Spleen (tissue), 11 donors: Measurements from ENCODE around the gene SNX27. TPM values are rescaled to one million over a fixed set of nuclear protein-coding genes. Genes with fewer than 3 reads are reported as not detected.

Experiments used
- DNase-seq: peaks from one replicate; pipeline ENCODE4 v3.0.0-alpha.2; 2020
- H3K27ac ChIP-seq, 8 donors: fragments of 200-600 bp; sonication (generic) in 7 of 8; 1 replicate in 4 of 8; 2 replicates in 4 of 8; pipeline versions ENCODE4 v1.5.0 to v1.8.0; 2016 to 2021; ENCODE audit warnings: inconsistent platforms in 4 of 8, mild to moderate bottlenecking in 4 of 8, moderate library complexity in 1 of 8
- H3K27me3 ChIP-seq, 7 donors: fragments of 200-600 bp; sonication (generic) in 6 of 7; replicated peaks in 1 of 7; 1 replicate in 4 of 7; 2 replicates in 3 of 7; pipeline versions ENCODE4 v1.5.0 to v1.8.0; 2016 to 2021; ENCODE audit warnings: inconsistent platforms in 3 of 7, mild to moderate bottlenecking in 1 of 7
- H3K36me3 ChIP-seq, 6 donors: fragments of 200-600 bp; sonication (generic) in 5 of 6; 1 replicate in 4 of 6; 2 replicates in 2 of 6; pipeline versions ENCODE4 v1.5.0 to v1.8.0; 2016 to 2021; ENCODE audit warnings: inconsistent platforms in 2 of 6
- H3K4me1 ChIP-seq, 6 donors: fragments of 200-600 bp; sonication (generic) in 5 of 6; 1 replicate in 3 of 6; 2 replicates in 3 of 6; pipeline versions ENCODE4 v1.5.0 to v1.8.0; 2016 to 2021; ENCODE audit warnings: inconsistent platforms in 3 of 6
- H3K4me3 ChIP-seq, 8 donors: fragments of 200-600 bp; sonication (generic) in 7 of 8; 1 replicate in 4 of 8; 2 replicates in 4 of 8; pipeline versions ENCODE4 v1.5.0 to v1.8.0; 2016 to 2021; ENCODE audit warnings: inconsistent platforms in 4 of 8, mild to moderate bottlenecking in 4 of 8, moderate library complexity in 2 of 8
- H3K9me3 ChIP-seq, 8 donors: fragments of 200-600 bp; sonication (generic) in 7 of 8; 1 replicate in 4 of 8; 2 replicates in 4 of 8; pipeline versions ENCODE4 v1.5.0 to v1.8.0; 2016 to 2021; ENCODE audit warnings: inconsistent platforms in 4 of 8
- POLR2A ChIP-seq, 3 donors: fragments of 450-650 bp; IDR thresholded peaks; one replicate each; pipeline ENCODE4 v1.5.1; 2017; ENCODE audit warnings: antibody characterized with exemption in 3 of 3, mild to moderate bottlenecking in 1 of 3
- POLR2AphosphoS5 ChIP-seq, 3 donors: sonication (generic); formaldehyde crosslinking; IDR thresholded peaks; one replicate each; pipeline ENCODE4 v1.5.1; 2017; ENCODE audit warnings: antibody characterized with exemption in 3 of 3
- WGBS, 5 donors: extraction: QIAGEN DNeasy Blood & Tissue Kit in 3 of 5; methylation state at CpG; one replicate each; pipeline versions ENCODE4 v1.1.5 to v1.1.7; 2013 to 2018; 5-methylcytosine and 5-hydroxymethylcytosine counted together
- intact Hi-C: fragments of 100-400 bp; cut with DNase I; formaldehyde crosslinking; loops from one replicate; pipeline ENCODE4 v1.15.0; 2023; ENCODE audit warnings: low total_unique reads
- polyA plus RNA-seq, 3 donors: library from polyadenylated mRNA; stranded (reverse); fragments of 200-250 nt; gene quantifications; one replicate each; pipeline ENCODE4 v1.2.1, GENCODE V29; 2013
- small RNA-seq, 4 donors: library from RNA; depleted of rRNA; stranded (forward); fragments of <200 nt; gene quantifications; one replicate each; pipeline ENCODE3, GENCODE V24; 2016
- total RNA-seq, 7 donors: library from RNA; depleted of rRNA in 3 of 7; stranded (reverse); fragments of >200 nt in 3 of 7; fragmentation: NEBNext Ultra II Directional in 4 of 7; extraction: Animal tissue kit (Norgen Biotek cat#: 25700) in 4 of 7; gene quantifications; one replicate each; pipeline versions ENCODE4 v1.1.0 to v1.2.1, GENCODE V29; 2016 to 2021
- TF ChIP-seq, protein P1 (sequence below), 11 experiments: fragments of 200-600 bp in 7 of 11; fragments of 450-650 bp in 4 of 11; sonication (generic) in 4 of 11; IDR thresholded peaks in 8 of 11; conservative IDR thresholded peaks in 3 of 11; 1 replicate in 7 of 11; 2 replicates in 4 of 11; pipeline versions ENCODE4 v1.4.0 to v1.8.0; 2016 to 2021; ENCODE audit warnings: antibody characterized with exemption in 11 of 11, inconsistent platforms in 4 of 11, mild to moderate bottlenecking in 1 of 11
- donor health status: healthy with polysubstance abuse.
- donor health status: DM: no; HTN: no; CAD: no; lungs with moderate emphysema.
- donor health status: DM: no; HTN: no; CAD: no.
- donor health status: Bipolar disorder and iron deficiency.
- donor health status: healthy.
- donor health status: DM: no; HTN: no; CAD: no.
- donor health status: DM: yes; HTN: yes; CAD: no.

The SNX27 gene
- total and polyA plus RNA-seq, 10 donors = 3.1 to 69.6 (median 48.3) TPM

DNA sequence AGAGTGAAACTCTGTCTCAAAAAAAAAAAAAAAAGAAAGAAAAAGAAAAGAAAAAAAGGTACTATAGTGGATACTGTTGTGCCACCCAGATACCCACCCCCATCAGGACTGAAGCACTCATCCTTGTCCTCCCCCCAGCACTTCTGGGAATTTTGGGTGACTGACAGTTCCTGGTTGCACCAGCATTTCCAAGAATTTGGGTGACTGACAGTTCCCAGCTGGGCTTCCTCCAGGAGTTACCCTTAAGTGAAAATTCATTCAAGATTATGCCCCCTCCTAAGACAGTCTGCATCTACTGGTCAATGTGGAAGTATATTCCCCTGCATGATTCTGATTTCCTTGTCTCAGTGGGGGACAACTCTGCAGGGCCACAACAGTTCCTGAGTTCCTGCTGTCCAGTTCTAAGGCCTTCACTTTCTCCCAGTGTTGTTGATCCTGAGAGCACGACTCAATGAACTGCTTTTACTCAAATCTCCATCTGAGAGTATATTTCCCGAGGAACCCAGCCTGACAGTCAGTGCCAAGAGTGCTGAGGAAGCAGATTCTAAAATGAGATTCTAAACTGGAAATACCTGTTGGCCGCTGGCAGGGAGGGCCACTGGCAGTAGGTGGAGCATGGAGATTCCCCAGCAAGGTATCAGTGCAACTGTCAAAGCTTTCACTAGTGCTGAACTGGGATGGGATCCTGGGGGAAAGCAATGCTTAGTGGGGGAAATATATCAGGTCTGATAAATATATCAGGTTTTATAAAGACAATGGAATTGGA is 127.9 kb downstream of the SNX27 start:
- WGBS, 5 donors = 59 to 78% (median 70%) methylated on average over 3 of the region's 3 CpGs
- Histone ChIP-seq H3K36me3 (no peaks in the 10 kb centered on the region), H3K27me3 (no peaks in the 10 kb centered on the region), H3K9me3 (peaks cover 0 to 24% (median 16%) of the 10 kb centered on the region in 8 donors), H3K4me3 (no peak overlapping the region), H3K4me1 (peaks cover 0 to 3% (median 0%) of the 10 kb centered on the region in 6 donors), H3K27ac (no peak overlapping the region)
- DNase-seq = no peak
- intact Hi-C loops = loop anchor here (5.0 to 10.0 kb wide), 2 partner anchors 147 to 295 kb away; no protein-coding TSS in a partner anchor
- TF ChIP-seq POLR2AphosphoS5 (IDR thresholded peaks at IDR 0.05) (no peak), POLR2A (IDR thresholded peaks at IDR 0.05) (no peak)
- TF ChIP-seq, protein P1, sequence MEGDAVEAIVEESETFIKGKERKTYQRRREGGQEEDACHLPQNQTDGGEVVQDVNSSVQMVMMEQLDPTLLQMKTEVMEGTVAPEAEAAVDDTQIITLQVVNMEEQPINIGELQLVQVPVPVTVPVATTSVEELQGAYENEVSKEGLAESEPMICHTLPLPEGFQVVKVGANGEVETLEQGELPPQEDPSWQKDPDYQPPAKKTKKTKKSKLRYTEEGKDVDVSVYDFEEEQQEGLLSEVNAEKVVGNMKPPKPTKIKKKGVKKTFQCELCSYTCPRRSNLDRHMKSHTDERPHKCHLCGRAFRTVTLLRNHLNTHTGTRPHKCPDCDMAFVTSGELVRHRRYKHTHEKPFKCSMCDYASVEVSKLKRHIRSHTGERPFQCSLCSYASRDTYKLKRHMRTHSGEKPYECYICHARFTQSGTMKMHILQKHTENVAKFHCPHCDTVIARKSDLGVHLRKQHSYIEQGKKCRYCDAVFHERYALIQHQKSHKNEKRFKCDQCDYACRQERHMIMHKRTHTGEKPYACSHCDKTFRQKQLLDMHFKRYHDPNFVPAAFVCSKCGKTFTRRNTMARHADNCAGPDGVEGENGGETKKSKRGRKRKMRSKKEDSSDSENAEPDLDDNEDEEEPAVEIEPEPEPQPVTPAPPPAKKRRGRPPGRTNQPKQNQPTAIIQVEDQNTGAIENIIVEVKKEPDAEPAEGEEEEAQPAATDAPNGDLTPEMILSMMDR (IDR thresholded peaks at IDR 0.05 in 8 of 11, conservative IDR thresholded peaks at IDR 0.05 in 3 of 11) = no peak

DNA sequence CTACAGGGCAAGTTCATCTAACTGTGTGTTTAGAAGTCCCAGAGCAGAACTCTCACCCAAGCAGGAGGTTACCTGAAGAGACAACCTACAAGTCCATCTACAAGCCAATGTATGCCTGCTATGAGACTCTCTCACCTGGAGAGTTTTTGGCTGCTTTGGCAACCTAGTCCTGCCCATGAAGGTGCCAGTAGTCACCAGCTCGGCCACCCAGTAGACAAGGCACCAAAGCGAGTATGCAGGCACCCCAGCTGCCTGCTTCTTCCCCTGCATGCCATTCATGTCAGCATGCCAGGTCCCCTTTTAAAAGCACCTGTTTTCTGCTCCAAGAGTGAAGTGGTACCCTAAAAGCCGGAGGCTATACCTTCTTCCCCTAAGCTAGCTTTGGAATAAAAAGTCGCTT is 129.7 kb downstream of the SNX27 start:
- H3K36me3 ChIP-seq = no peaks in the 10 kb centered on the region
- H3K9me3 ChIP-seq = peaks cover 0 to 22% (median 16%) of the 10 kb centered on the region in 8 donors
- DNase-seq = no peak
- intact Hi-C loops = no loop called here
- no peaks in the 10 kb centered on the region for H3K4me1 ChIP-seq
- WGBS, 5 donors = 85 to 91% (median 87%) methylated on average over 4 of the region's 4 CpGs
- no peaks in the 10 kb centered on the region for H3K27me3 ChIP-seq
- H3K4me3 ChIP-seq = no peak overlapping the region
- TF ChIP-seq POLR2AphosphoS5 (IDR thresholded peaks at IDR 0.05) = no peak
- H3K27ac ChIP-seq = no peak overlapping the region

Small RNA genes within 50 kb of the gene (small RNA-seq; reads per million reads assigned to genes)
- gene RNU6-1062P (0 reads per million in 4 donors), gene RNU6-662P (0 reads per million in 4 donors)

Other genes starting within 250 kb of the SNX27 start
- gene SELENBP1, start 239.3 kb upstream of the SNX27 start, total RNA-seq = 100 to 1,000 TPM in 2 of 7 donors, 10 to 100 TPM in 5; 56.1 to 114 (median 90.3) TPM
- 10 to 100 TPM; 17.3 to 77.8 (median 47.5) TPM for gene SELENBP1, start 239.3 kb upstream of the SNX27 start, polyA plus RNA-seq
- gene PSMB4, start 212.5 kb upstream of the SNX27 start, total RNA-seq = 100 to 1,000 TPM; 184 to 219 (median 201) TPM
- 100 to 1,000 TPM; 320 to 371 (median 354) TPM for gene PSMB4, start 212.5 kb upstream of the SNX27 start, polyA plus RNA-seq
- 100 to 1,000 TPM in 3 of 7 donors, 10 to 100 TPM in 4; 58.4 to 133 (median 94.5) TPM for gene POGZ, start 152.6 kb upstream of the SNX27 start, total RNA-seq
- gene POGZ, start 152.6 kb upstream of the SNX27 start, polyA plus RNA-seq = 10 to 100 TPM; 12.9 to 23.8 (median 20.8) TPM
- gene CGN, start 100.7 kb upstream of the SNX27 start, total RNA-seq = under 1 TPM in 5 of 7 donors, not detected in 2; 0.23 to 0.87 (median 0.63) TPM
- under 1 TPM; 0.09 to 0.26 (median 0.09) TPM for gene CGN, start 100.7 kb upstream of the SNX27 start, polyA plus RNA-seq
- gene TUFT1, start 71.7 kb upstream of the SNX27 start, total RNA-seq = 1 to 10 TPM; 1.2 to 1.9 (median 1.5) TPM
- gene TUFT1, start 71.7 kb upstream of the SNX27 start, polyA plus RNA-seq = under 1 TPM; 0.67 to 0.90 (median 0.76) TPM
- gene CELF3, start 104.8 kb downstream of the SNX27 start, total RNA-seq = under 1 TPM in 1 of 7 donors, not detected in 6; 0.40 TPM
- gene CELF3, start 104.8 kb downstream of the SNX27 start, polyA plus RNA-seq = under 1 TPM in 1 of 3 donors, not detected in 2; 0.02 TPM
- gene RIIAD1, start 109.5 kb downstream of the SNX27 start, total RNA-seq = under 1 TPM in 1 of 7 donors, not detected in 6; 0.34 TPM
- gene RIIAD1, start 109.5 kb downstream of the SNX27 start, polyA plus RNA-seq = not detected
- gene MRPL9, start 151.4 kb downstream of the SNX27 start, total RNA-seq = 10 to 100 TPM; 55.4 to 71.7 (median 64.5) TPM
- gene MRPL9, start 151.4 kb downstream of the SNX27 start, polyA plus RNA-seq = 10 to 100 TPM; 69.2 to 92.6 (median 72.0) TPM
- gene TDRKH, start 178.4 kb downstream of the SNX27 start, total RNA-seq = 10 to 100 TPM; 10.9 to 21.6 (median 13.0) TPM
- 1 to 10 TPM; 3.1 to 4.7 (median 3.2) TPM for gene TDRKH, start 178.4 kb downstream of the SNX27 start, polyA plus RNA-seq
- gene LINGO4, start 193.4 kb downstream of the SNX27 start, total RNA-seq = under 1 TPM in 4 of 7 donors, not detected in 3; 0.13 to 0.36 (median 0.28) TPM
- gene LINGO4, start 193.4 kb downstream of the SNX27 start, polyA plus RNA-seq = under 1 TPM in 2 of 3 donors, not detected in 1; 0.04 to 0.06 TPM
- gene RORC, start 219.8 kb downstream of the SNX27 start, total RNA-seq = 1 to 10 TPM in 6 of 7 donors, under 1 TPM in 1; 0.85 to 4.1 (median 2.3) TPM
- gene RORC, start 219.8 kb downstream of the SNX27 start, polyA plus RNA-seq = under 1 TPM; 0.14 to 0.78 (median 0.51) TPM
- under 1 TPM in 1 of 7 donors, not detected in 6; 0.51 TPM for gene C2CD4D, start 227.8 kb downstream of the SNX27 start, total RNA-seq
- under 1 TPM in 2 of 3 donors, not detected in 1; 0.03 to 0.07 TPM for gene C2CD4D, start 227.8 kb downstream of the SNX27 start, polyA plus RNA-seq
- under 1 TPM in 1 of 7 donors, not detected in 6; 0.47 TPM for gene THEM5, start 241.7 kb downstream of the SNX27 start, total RNA-seq
- not detected for gene THEM5, start 241.7 kb downstream of the SNX27 start, polyA plus RNA-seq